Thymus (tissue), 11 donors: ENCODE measurements around the gene COMMD1. TPM values are rescaled to one million over a fixed set of nuclear protein-coding genes. Genes with fewer than 3 reads are reported as not detected.
"Not testable (repeated sequence)": the region's sequence is repeated elsewhere in the genome, so short reads cannot be mapped to it uniquely, and the experiment has no call there.

Experiments
- DNase-seq, 9 donors: peaks; one replicate each; pipeline ENCODE4 v3.0.0-alpha.2; 2013; ENCODE audit warnings: low spot score in 9 of 9, low read depth in 6 of 9, missing footprints in 1 of 9
- H3K27ac ChIP-seq, 2 donors: one replicate each; pipeline ENCODE4 v1.5.1; 2013; ENCODE audit warnings: control low read depth in 1 of 2, low read depth in 1 of 2, low read length in 1 of 2, mild to moderate bottlenecking in 1 of 2, moderate library complexity in 1 of 2
- H3K27me3 ChIP-seq, 2 donors: one replicate each; pipeline ENCODE4 v1.5.1; 2013; ENCODE audit warnings: low read length in 1 of 2; ENCODE audit not compliant: control insufficient read depth in 2 of 2, insufficient read depth in 1 of 2
- H3K36me3 ChIP-seq, 2 donors: one replicate each; pipeline ENCODE4 v1.5.1; 2013; ENCODE audit warnings: low read length in 1 of 2, mild to moderate bottlenecking in 1 of 2, moderate library complexity in 1 of 2; ENCODE audit not compliant: control insufficient read depth in 2 of 2, insufficient read depth in 2 of 2
- H3K4me1 ChIP-seq, 2 donors: one replicate each; pipeline ENCODE4 v1.5.1; 2013; ENCODE audit warnings: low read length in 2 of 2; ENCODE audit not compliant: control insufficient read depth in 2 of 2, insufficient read depth in 2 of 2
- H3K4me3 ChIP-seq, 2 donors: one replicate each; pipeline ENCODE4 v1.5.1; 2013; ENCODE audit warnings: low read length in 2 of 2, control low read depth in 1 of 2, mild to moderate bottlenecking in 1 of 2
- H3K9me3 ChIP-seq, 2 donors: one replicate each; pipeline ENCODE4 v1.5.1; 2013; ENCODE audit warnings: low read length in 1 of 2, mild to moderate bottlenecking in 1 of 2; ENCODE audit not compliant: control insufficient read depth in 2 of 2, insufficient read depth in 1 of 2
- WGBS: extraction: QIAGEN DNeasy Blood & Tissue Kit; methylation state at CpG from one replicate; pipeline ENCODE4 v1.1.7; 2013; 5-methylcytosine and 5-hydroxymethylcytosine counted together
- polyA plus RNA-seq: library from polyadenylated mRNA; stranded (reverse); fragments of 200-250 nt; gene quantifications from one replicate; pipeline ENCODE4 v1.2.3, GENCODE V29; 2013
- total RNA-seq: library from RNA; stranded (reverse); fragments of 120-200 nt; gene quantifications from one replicate; pipeline ENCODE4 v1.2.4, GENCODE V29; 2013
- donor health status: healthy.

The COMMD1 gene
- total and polyA plus RNA-seq, 2 donors: 39.9 to 45.1 TPM

DNA sequence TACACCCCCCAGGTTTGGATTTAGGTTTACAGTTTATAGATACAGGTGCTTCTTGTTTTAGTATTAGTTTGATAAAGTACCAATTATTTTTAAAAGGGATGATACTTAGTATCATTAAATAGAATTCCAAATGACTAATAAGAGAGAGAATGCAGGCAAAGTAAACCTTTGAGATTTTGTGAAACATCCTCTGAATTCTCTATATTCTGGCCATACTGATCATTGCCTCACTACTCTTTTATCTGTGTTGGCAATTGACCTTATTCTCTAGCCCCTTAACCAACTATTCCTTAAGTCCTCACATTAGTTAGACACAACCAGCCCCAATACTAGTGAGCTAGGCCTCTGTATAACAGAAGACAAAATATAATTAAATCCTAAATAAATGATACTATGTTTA, 125.4 kb downstream of the COMMD1 start:
- Histone ChIP-seq H3K27me3 (no peaks in the 10 kb centered on the region), H3K27ac (no peak overlapping the region), H3K4me3 (no peak overlapping the region), H3K4me1 (no peaks in the 10 kb centered on the region), H3K9me3 (peaks cover 0 to 4% of the 10 kb centered on the region in 2 donors), H3K36me3 (no peaks in the 10 kb centered on the region)
- DNase-seq: no peak

DNA sequence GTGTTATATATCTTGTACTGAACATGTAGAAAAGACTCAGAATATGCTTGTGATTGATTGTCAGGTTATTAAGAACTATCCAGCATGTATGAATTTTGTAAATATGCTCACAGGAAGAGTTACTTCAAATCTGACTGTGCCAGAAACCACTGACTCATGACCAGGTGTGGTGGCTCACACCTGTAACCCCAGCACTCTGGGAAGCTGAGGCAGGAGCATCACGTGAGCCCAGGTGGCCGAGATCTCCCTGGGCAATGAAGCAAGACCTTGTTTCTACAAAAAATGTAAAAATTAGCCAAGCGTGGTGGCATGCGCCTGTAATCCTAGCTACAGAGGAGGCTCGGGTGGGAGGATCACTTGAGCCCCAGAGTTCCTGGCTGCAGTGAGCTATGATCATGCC, 126.6 kb downstream of the COMMD1 start:
- WGBS: 93% methylated on average over 5 of the region's 5 CpGs
- Histone ChIP-seq H3K4me3 (no peak overlapping the region), H3K27ac (no peak overlapping the region), H3K27me3 (no peaks in the 10 kb centered on the region), H3K36me3 (no peaks in the 10 kb centered on the region), H3K9me3 (peaks cover 0 to 4% of the 10 kb centered on the region in 2 donors), H3K4me1 (no peaks in the 10 kb centered on the region)
- no peak for DNase-seq

DNA sequence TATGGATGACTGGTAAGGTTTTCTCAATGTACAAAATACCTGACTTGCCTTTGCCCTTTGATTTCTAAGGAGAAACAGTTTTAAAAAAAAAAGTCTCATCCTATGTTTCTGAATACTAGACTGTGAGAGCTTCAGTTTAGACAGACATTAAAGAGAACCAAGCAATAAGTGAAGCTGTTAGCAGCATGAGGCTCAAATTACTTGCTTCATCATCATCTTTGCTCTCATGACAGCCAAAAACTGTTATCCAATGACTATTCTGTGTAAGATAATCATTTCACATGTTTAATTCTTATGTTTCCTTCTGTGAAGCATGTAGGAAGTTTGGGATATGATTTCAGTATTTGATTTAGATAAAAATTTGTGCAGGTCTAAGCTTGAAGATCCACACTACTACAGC, 129.2 kb downstream of the COMMD1 start:
- H3K27ac ChIP-seq: no peak overlapping the region
- DNase-seq: no peak
- no peak overlapping the region for H3K4me3 ChIP-seq
- H3K4me1 ChIP-seq: peaks cover 4 to 5% of the 10 kb centered on the region in 2 donors
- peaks cover 0 to 4% of the 10 kb centered on the region in 2 donors for H3K9me3 ChIP-seq
- H3K36me3 ChIP-seq: no peaks in the 10 kb centered on the region
- no peaks in the 10 kb centered on the region for H3K27me3 ChIP-seq

DNA sequence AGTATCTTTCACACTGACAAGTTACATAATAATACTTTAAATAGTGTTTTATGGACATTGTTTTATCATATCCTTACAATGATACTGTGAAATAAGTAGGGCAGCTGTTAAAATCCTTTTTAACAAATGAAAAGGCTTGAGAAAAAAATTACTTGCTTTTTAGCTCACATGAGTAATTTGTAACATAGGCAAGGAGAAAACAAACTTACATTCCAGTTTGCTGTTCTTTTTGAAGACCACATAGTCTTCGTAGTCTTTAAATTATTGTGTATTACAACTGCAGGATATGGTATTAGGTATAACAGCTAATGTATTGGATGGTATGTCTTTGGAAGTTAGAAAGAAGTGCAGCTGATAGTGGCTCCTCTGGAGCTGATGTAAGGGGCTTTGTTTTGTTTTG, 130.8 kb downstream of the COMMD1 start:
- Histone ChIP-seq H3K4me1 (peaks cover 7 to 8% of the 10 kb centered on the region in 2 donors), H3K4me3 (no peak overlapping the region), H3K36me3 (no peaks in the 10 kb centered on the region), H3K9me3 (peaks cover 0 to 4% of the 10 kb centered on the region in 2 donors), H3K27me3 (no peaks in the 10 kb centered on the region), H3K27ac (no peak overlapping the region)
- DNase-seq: no peak
- 100% methylated on average over 1 of the region's 1 CpG for WGBS

DNA sequence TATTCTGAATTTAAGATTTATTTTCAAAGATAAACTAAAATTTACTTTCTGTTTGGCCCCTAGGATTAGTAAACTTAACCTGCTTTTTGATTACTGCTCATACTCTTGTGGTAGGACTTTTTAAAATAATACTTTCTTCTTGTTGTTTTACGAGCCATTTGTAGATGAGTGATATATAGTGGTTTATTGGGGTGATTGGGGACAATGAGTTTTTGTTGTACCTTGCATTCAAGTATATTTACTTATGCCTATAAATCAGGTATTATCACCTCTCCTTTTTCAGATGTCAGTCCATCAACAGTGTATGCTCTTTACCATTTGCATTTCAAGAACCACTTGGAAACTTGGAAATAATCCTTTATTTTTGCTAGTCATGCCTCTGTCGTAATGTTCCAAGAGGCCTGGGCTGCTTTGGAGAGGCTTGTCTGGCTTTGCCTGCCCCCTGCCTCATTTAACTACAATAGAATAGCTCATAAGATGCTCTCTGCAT, 131.3 kb downstream of the COMMD1 start:
- Histone ChIP-seq H3K4me3 (no peak overlapping the region), H3K27me3 (no peaks in the 10 kb centered on the region), H3K27ac (no peak overlapping the region), H3K4me1 (peaks cover 7 to 8% of the 10 kb centered on the region in 2 donors), H3K9me3 (peaks cover 0 to 4% of the 10 kb centered on the region in 2 donors), H3K36me3 (no peaks in the 10 kb centered on the region)
- no peak for DNase-seq
- WGBS: 98% methylated on average over 2 of the region's 2 CpGs

DNA sequence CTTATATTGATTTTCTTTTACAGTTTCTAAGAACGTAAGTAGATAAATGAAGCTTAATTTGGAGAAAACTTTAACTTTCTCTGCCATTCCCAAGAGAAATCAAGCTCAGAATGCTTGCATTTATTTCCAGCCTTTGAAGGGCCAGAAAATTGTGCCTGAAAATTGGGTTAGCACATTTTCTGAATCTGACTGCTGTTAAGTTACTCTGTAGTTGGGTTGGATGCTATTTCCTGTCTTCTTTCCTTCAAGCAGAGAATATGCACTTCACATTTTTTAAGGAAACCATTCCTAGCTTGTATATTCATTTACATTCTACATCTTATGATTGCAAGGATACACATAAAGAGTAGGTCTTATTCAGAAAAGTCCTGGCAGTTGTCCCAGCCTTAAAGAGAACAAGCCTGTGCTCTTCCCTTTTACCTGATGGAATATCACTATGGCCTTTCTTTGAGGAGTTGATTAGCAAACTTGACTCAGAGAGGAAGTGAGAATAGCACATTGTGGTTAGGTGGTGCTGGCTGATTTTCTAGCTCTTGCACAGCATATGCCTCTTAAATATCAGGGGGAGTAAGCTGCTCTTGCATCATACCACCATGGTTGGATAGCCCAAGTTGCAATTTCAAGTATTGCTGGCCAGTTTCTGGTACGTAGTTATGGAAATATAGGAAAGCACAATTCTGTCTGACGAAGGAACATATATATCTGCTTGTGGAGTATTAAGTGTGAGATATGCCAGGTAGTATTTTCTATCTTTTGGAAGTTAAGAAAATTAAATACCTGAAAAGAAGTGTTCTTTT, 133.7 kb downstream of the COMMD1 start:
- Histone ChIP-seq H3K9me3 (peaks cover 0 to 2% of the 10 kb centered on the region in 2 donors), H3K4me1 (peaks cover 7 to 8% of the 10 kb centered on the region in 2 donors), H3K27me3 (no peaks in the 10 kb centered on the region), H3K4me3 (no peak overlapping the region), H3K27ac (peak overlapping the region in 1 of 2 donors; percentile 38), H3K36me3 (no peaks in the 10 kb centered on the region)
- peak in 7 of 9 donors; percentile 11 to 70 (median 41) for DNase-seq
- WGBS: 59% methylated on average over 3 of the region's 3 CpGs

DNA sequence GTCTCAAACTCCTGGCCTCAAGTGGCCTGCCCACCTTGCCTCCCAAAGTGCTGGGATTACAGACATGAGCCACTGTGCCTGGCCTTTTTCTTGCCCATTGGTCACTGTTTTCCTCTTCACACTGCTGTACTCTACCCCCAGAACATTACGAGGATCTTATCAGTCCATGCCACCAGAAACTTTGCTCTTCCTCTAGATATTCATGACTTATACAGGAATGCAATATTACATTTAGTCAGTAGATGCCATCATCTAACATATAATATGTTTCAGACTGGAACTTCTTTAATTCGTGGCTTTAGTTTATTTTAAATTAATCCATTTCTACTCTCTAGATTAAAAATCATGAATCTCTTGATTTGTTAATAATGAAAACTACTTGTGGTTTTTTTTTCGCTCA, 135.5 kb downstream of the COMMD1 start:
- peaks cover 7 to 8% of the 10 kb centered on the region in 2 donors for H3K4me1 ChIP-seq
- H3K4me3 ChIP-seq: no peak overlapping the region
- H3K9me3 ChIP-seq: peaks cover 0 to 9% of the 10 kb centered on the region in 2 donors
- H3K27ac ChIP-seq: no peak overlapping the region
- WGBS: 89% methylated on average over 3 of the region's 3 CpGs
- H3K36me3 ChIP-seq: no peaks in the 10 kb centered on the region
- no peaks in the 10 kb centered on the region for H3K27me3 ChIP-seq
- DNase-seq: no peak

DNA sequence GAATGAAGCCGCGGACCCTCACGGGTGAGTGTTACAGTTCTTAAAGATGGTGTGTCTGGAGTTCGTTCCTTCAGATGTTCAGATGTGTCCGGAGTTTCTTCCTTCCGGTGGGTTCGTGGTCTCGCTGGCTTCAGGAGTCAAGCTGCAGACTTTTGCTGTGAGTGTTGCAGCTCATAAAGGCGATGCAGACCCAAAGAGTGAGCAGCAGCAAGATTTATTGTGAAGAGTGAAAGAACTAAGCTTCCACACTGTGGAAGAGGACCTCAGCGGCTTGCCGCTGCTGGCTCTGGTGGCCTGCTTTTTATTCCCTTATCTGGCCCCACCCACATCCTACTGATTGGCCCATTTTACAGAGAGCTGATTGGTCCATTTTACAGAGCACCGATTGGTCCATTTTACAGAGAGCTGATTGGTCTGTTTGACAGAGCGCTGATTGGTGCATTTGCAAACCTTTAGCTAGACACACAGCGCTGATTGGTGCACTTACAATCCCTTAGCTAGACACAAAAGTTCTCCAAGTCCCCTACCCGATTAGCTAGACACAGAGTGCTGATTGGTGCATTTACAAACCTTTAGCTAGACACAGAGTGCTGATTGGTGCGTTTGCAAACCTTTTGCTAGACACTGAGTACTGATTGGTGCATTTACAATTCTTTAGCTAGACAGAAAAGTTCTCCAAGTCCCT, 136.4 kb downstream of the COMMD1 start:
- H3K27me3 ChIP-seq, H3K9me3 ChIP-seq, H3K27ac ChIP-seq, DNase-seq, H3K4me3 ChIP-seq, H3K4me1 ChIP-seq, H3K36me3 ChIP-seq: not testable (repeated sequence)
- 86% methylated on average over 16 of the region's 16 CpGs for WGBS

DNA sequence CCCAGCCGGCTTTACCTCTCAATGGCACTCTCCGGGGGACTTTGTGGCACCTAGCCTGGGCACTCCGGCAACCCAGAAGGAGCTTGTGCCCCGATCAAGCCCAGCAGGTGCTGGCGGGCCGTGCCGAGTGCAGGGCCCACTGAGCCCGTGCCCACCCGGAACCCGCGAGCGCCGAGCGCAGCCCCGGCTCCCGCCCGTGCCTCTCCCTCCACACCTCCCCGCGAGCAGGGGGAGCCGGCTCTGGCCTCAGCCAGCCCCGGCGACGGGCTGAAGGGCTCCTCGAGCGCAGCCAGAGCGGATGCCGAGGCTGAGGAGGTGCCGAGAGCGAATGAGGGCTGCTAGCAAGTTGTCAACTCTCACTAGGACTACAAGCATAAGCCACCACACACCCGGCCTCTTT, 136.9 kb downstream of the COMMD1 start:
- no peak for DNase-seq
- H3K4me1 ChIP-seq: peaks cover 7 to 8% of the 10 kb centered on the region in 2 donors
- H3K36me3 ChIP-seq: no peaks in the 10 kb centered on the region
- 99% methylated on average over 30 of the region's 30 CpGs for WGBS
- no peaks in the 10 kb centered on the region for H3K27me3 ChIP-seq
- H3K9me3 ChIP-seq: peaks cover 0 to 9% of the 10 kb centered on the region in 2 donors
- H3K27ac ChIP-seq: no peak overlapping the region
- H3K4me3 ChIP-seq: no peak overlapping the region
